Measurements from ENCODE around the gene CDR2.
"Not testable (repeated sequence)": the region's sequence is repeated elsewhere in the genome, so short reads cannot be mapped to it uniquely, and the experiment has no call there.

CDR2 gene

GRCh38 chr16:22307838-22308237 is 66.6 kb downstream of the CDR2 start:
- no peak for DNase-seq (ENCODE audit: low read depth in 2 of 2)

- no peak for DNase-seq (ENCODE audit: low read depth in 2 of 2)
These were observed 67.6 kb downstream of the CDR2 start for GRCh38 chr16:22306788-22307187.

GRCh38 chr16:22304411-22304810 is 70.0 kb downstream of the CDR2 start:
- DNase-seq (ENCODE audit: low read depth in 2 of 2), result no peak

GRCh38 chr16:22302776-22303363 is 71.5 kb downstream of the CDR2 start:
- DNase-seq (ENCODE audit: low read depth in 2 of 2), result no peak

GRCh38 chr16:22301423-22301822 is 73.0 kb downstream of the CDR2 start:
- DNase-seq (ENCODE audit: low read depth in 2 of 2), result not testable (repeated sequence)

GRCh38 chr16:22300427-22301071 is 73.9 kb downstream of the CDR2 start:
- DNase-seq (ENCODE audit: low read depth in 2 of 2), result peak; percentile 18 to 30

- DNase-seq (ENCODE audit: low read depth in 2 of 2), result no peak
These were observed 75.4 kb downstream of the CDR2 start for GRCh38 chr16:22299036-22299435.

- peak; percentile 58 to 64 for DNase-seq (ENCODE audit: low read depth in 2 of 2)
These were observed 76.3 kb downstream of the CDR2 start for GRCh38 chr16:22297871-22298733.

GRCh38 chr16:22297114-22297870 is 77.1 kb downstream of the CDR2 start, which contains the start of gene POLR3E:
Gene POLR3E, plus strand, starts transcription at chr16:22297409. Its CDS starts 5,560 bp downstream, at chr16:22302969.
- DNase-seq (ENCODE audit: low read depth in 2 of 2), result peak; percentile 99 to 100

- no peak for DNase-seq (ENCODE audit: low read depth in 2 of 2)
These were observed 78.0 kb downstream of the CDR2 start for GRCh38 chr16:22296225-22297113.

Measured in stimulated activated CD4-positive, alpha-beta T cell treated with anti-CD3 and anti-CD28 coated beads, Interleukin-4, amount 100 ng/mL, for 48 hours (primary cell).